Measurements from ENCODE around the gene PNP.

The PNP gene

DNA sequence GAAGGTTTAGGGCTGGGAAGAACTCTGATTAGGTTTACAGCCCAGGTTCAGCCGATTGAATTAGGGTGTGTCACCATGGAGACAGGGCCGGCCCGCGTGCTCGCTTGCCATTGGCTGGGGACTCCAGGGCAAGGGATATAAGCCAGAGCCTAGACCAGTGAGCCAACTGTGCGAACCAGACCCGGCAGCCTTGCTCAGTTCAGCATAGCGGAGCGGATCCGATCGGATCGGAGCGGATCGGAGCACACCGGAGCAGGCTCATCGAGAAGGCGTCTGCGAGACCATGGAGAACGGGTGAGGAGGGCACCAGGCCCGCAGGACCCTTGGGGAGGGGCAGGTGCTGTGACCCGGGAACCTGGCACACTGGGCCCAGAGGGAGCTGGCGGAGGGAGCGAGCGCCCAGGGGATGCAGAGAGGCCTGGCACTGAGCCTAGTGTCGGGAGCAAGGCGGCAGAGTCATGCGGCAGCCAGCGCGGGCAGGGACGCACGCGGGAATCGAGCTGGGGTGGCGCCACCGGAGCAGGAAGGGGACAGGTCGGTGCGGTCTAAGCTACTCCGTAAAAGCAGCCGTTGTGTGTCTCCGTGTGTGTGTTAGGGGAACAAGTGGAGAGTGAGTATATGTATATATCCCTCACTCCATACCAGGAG is at the start of gene PNP:
PNP (plus strand) TSS at position 165 of the 648 bp plus-strand sequence; CDS start at position 284, 119 bp downstream.
- H3K4me1 ChIP-seq = peaks cover 37 to 48% (median 41%) of the 10 kb centered on the region in 10 experiments
- peak within 1 kb of the TSS; percentile 70 to 94 (median 92) for H3K27ac ChIP-seq
- peak within 1 kb of the TSS; percentile 88 to 99 (median 95) for H3K4me2 ChIP-seq
- H4K20me1 ChIP-seq = peaks cover 0 to 49% (median 38%) of the 10 kb centered on the region in 11 experiments; a peak in 20 of 22 replicates
- no peaks in the 10 kb centered on the region for H3K27me3 ChIP-seq
- no peaks in the 10 kb centered on the region for H3K9me3 ChIP-seq (replicated peaks in 1 of 11)
- peak within 1 kb of the TSS; percentile 86 to 99 (median 91) for H3K4me3 ChIP-seq
- TF ChIP-seq Cebpa-rat (IDR thresholded peaks at IDR 0.05) = no peak
- peaks cover 22 to 40% (median 31%) of the 10 kb centered on the region in 11 experiments for H3K36me3 ChIP-seq
- peak within 1 kb of the TSS; percentile 87 to 97 (median 93) for H3K9ac ChIP-seq

DNA sequence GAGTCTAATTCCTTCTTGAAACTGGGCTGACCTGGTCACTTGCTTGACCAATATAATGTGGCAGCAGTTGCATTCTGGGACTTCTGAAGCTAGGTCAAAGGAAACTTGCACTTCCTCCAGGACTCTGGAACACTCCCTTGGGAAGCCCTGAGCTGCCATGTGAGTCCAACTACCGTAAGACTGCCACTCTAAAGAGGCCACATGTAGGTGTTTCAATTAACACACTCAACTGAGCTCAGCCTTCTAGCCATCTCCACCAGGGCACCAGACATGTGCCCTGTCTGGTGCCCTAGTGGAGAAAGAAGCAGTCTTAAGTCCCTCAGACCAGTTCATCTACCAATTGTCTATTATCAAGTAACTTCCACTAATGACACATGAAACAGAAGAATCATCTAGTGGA is 49.8 kb upstream of the PNP start:
- no peak for TF ChIP-seq Cebpa-rat (IDR thresholded peaks at IDR 0.05)
- peaks cover 46 to 76% (median 69%) of the 10 kb centered on the region in 10 experiments for H3K4me1 ChIP-seq
- no peak overlapping the region for H3K9ac ChIP-seq
- H3K36me3 ChIP-seq = peaks cover 0 to 6% (median 0%) of the 10 kb centered on the region in 11 experiments; a peak in 4 of 22 replicates
- H3K27me3 ChIP-seq = no peaks in the 10 kb centered on the region
- no peaks in the 10 kb centered on the region for H3K9me3 ChIP-seq (replicated peaks in 1 of 11)
- peak overlapping the region; percentile 32 to 95 (median 86) for H3K4me2 ChIP-seq
- H3K4me3 ChIP-seq = no peak overlapping the region
- H4K20me1 ChIP-seq = no peaks in the 10 kb centered on the region
- H3K27ac ChIP-seq = peak overlapping the region in 6 of 11 experiments; percentile 15 to 54 (median 28); a peak in 10 of 22 replicates

DNA sequence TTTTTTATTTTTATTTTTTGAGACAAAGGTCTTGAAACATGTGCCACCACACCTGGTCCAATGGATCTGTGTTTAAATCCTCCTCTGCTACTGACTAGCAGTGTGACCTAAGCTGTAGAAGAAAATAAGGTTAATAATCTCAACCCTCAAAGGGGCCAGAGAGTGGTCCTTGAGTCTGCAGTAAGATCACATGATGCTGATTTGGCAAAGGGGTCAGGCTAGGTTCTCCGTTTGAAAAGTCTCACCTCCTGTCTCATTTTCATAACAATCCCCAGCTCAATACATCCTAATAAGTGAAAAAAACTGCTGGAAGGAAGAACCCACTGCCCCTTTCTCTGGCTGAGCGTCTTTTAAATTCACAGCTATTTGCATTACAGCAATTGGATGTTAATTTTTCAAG is 47.9 kb upstream of the PNP start:
- Histone ChIP-seq H3K4me3 (no peak overlapping the region), H3K4me2 (no peak overlapping the region; a peak in 1 of 22 replicates), H3K4me1 (peaks cover 46 to 75% (median 68%) of the 10 kb centered on the region in 10 experiments), H3K36me3 (peaks cover 0 to 16% (median 0%) of the 10 kb centered on the region in 11 experiments; a peak in 7 of 22 replicates), H3K27ac (no peak overlapping the region), H4K20me1 (no peaks in the 10 kb centered on the region), H3K9me3 (replicated peaks in 1 of 11) (no peaks in the 10 kb centered on the region), H3K27me3 (no peaks in the 10 kb centered on the region), H3K9ac (no peak overlapping the region)
- TF ChIP-seq Cebpa-rat (IDR thresholded peaks at IDR 0.05) = no peak

DNA sequence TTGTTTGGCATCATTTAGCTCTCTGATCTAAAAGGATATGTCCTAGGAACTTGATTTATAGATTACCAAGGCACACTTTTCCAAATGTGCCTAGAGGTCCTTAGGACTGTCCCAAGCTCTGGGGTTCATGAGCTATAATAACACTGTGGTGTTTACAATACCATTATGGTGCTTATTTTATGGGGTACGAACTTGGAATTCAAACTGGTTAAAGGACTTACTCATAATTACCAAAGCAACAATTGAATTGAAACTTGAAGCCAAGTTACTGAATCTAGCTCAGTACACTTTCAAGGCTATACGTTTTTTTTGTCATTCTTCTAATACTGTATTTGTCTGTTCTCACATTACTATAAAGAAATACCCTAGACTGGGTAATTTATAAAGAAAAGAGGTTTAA is 46.3 kb upstream of the PNP start:
- Histone ChIP-seq H3K4me3 (no peak overlapping the region), H4K20me1 (no peaks in the 10 kb centered on the region), H3K27ac (peak overlapping the region in 3 of 11 experiments; percentile 6 to 37 (median 14); a peak in 3 of 22 replicates), H3K9ac (no peak overlapping the region), H3K4me2 (peak overlapping the region in 6 of 11 experiments; percentile 5 to 45 (median 32); a peak in 7 of 22 replicates), H3K36me3 (peaks cover 0 to 16% (median 0%) of the 10 kb centered on the region in 11 experiments; a peak in 7 of 22 replicates), H3K4me1 (peaks cover 43 to 68% (median 59%) of the 10 kb centered on the region in 10 experiments), H3K27me3 (no peaks in the 10 kb centered on the region), H3K9me3 (replicated peaks in 1 of 11) (no peaks in the 10 kb centered on the region)
- no peak for TF ChIP-seq Cebpa-rat (IDR thresholded peaks at IDR 0.05)

DNA sequence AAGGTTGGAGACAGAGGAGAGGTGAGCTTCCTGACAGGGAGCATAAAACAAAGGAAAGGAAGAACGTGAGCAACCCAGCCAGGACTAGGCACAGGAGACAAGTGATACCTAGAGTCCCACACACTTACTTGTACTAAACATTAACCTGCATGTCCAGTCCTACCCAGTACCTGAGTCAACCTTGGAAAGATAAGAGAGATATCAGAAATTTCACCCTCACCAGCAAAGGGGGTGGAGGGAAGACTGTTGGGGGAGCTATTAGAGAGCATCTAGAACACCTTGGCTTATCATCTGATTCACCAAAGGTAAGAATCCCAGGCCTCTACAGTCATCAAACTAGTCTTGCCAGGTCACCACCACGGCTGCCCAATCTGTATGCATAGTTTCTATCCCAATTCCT is 44.4 kb upstream of the PNP start:
- H3K4me3 ChIP-seq = no peak overlapping the region
- no peaks in the 10 kb centered on the region for H3K27me3 ChIP-seq
- TF ChIP-seq Cebpa-rat (IDR thresholded peaks at IDR 0.05) = no peak
- peak overlapping the region; percentile 32 to 59 (median 44); a peak in 21 of 22 replicates for H3K4me2 ChIP-seq
- H3K4me1 ChIP-seq = peaks cover 49 to 68% (median 59%) of the 10 kb centered on the region in 10 experiments
- H3K36me3 ChIP-seq = peaks cover 0 to 16% (median 0%) of the 10 kb centered on the region in 11 experiments; a peak in 7 of 22 replicates
- H3K9ac ChIP-seq = no peak overlapping the region
- no peaks in the 10 kb centered on the region for H3K9me3 ChIP-seq (replicated peaks in 1 of 11)
- no peaks in the 10 kb centered on the region for H4K20me1 ChIP-seq
- H3K27ac ChIP-seq = peak overlapping the region in 7 of 11 experiments; percentile 12 to 62 (median 55); a peak in 11 of 22 replicates

DNA sequence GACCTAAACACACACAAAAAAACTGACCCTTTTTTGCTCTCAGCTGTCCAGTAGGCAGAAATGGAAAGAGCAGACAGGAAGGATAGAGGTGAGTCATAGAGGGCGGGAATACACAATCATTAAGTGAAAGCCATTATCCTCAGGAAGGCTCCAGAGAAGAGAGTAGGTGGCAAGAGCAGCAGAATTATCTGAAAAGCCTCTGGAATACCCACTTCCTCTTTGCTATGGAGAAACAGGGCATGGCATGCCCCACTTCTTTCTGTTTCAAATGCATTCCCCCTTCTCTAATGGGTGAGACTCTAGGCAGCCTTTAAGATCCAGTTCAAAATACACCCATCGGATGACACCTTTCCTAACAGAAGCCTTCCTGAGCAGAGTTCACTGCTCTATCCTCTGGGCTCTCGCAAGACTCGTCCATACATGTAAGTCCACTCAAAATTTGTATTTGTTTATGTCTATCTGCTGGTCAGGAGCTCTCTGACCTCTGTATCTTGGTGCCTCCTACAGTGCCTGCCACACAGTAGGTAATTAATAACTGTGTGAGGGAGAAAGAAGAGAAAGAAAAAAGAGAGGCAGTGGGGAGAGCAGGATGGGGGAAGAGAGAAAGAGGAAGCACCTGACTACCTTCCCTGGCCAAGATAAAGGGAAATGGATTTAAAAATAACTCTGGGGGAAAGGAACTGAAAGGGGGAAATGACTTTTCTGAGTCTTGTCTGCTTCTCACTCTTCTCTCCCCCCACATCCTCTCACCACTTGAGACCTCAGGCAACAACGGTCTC is 41.8 kb upstream of the PNP start:
- H3K4me2 ChIP-seq = peak overlapping the region; percentile 85 to 99 (median 96)
- peak overlapping the region; percentile 57 to 100 (median 97); a peak in 21 of 22 replicates for H3K27ac ChIP-seq

DNA sequence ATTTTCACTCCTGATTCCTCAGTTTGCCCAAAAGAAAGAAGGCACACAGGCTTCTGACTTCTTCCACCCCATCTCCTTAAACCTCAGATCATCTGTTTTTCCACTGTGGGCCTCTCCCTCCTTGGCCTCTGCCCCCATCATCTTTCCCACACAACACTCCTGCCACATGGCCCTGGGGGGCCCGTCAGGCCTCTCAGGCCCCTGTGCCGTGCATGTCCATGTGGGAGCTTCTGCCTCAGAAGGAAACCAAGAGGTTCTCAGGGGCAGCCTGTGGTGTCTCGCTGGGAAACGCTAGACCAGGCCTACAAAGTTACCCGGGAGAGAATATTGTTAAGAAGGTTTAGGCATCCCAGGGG is 41.2 kb upstream of the PNP start:
- TF ChIP-seq Cebpa-rat (IDR thresholded peaks at IDR 0.05) = no peak
- Histone ChIP-seq H3K27me3 (no peaks in the 10 kb centered on the region), H3K4me1 (peaks cover 69 to 90% (median 78%) of the 10 kb centered on the region in 10 experiments), H3K27ac (peak overlapping the region; percentile 57 to 100 (median 97); a peak in 21 of 22 replicates), H4K20me1 (no peaks in the 10 kb centered on the region), H3K9ac (peak overlapping the region; percentile 73 to 95 (median 88); a peak in 21 of 22 replicates), H3K4me3 (peak overlapping the region; percentile 28 to 69 (median 57); a peak in 19 of 20 replicates), H3K4me2 (peak overlapping the region; percentile 85 to 99 (median 96)), H3K36me3 (peaks cover 0 to 19% (median 0%) of the 10 kb centered on the region in 11 experiments; a peak in 8 of 22 replicates), H3K9me3 (replicated peaks in 1 of 11) (no peaks in the 10 kb centered on the region)

More for the DNA sequence above, 41.8 kb upstream of the PNP start:
- TF ChIP-seq Cebpa-rat (IDR thresholded peaks at IDR 0.05) = no peak
- Histone ChIP-seq H3K9me3 (replicated peaks in 1 of 11) (no peaks in the 10 kb centered on the region), H4K20me1 (no peaks in the 10 kb centered on the region), H3K4me3 (peak overlapping the region; percentile 28 to 69 (median 57); a peak in 19 of 20 replicates), H3K4me1 (peaks cover 69 to 89% (median 79%) of the 10 kb centered on the region in 10 experiments), H3K27me3 (no peaks in the 10 kb centered on the region), H3K9ac (peak overlapping the region; percentile 73 to 95 (median 88)), H3K36me3 (peaks cover 0 to 19% (median 0%) of the 10 kb centered on the region in 11 experiments; a peak in 8 of 22 replicates)

DNA sequence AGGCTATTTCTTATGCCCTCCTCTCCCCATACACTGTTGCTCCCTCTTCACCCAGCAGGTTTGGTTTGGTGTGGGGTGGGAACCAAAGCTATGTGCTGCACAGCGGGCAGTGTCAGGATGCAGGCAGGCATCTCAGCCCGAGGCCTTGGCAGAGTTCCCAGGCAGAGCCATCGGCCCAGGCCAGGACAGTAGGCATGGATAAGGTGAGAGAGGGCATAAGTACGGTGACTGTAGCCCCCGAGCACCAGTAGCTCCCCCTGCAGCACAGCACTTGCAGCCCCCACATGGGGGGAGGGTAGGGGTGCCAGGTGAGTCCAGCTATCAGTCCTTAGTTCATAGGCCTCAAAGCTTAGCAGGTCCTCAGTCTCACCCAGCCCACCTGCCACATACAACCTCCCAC is 40.4 kb upstream of the PNP start:
- H3K27me3 ChIP-seq = no peaks in the 10 kb centered on the region
- H3K9ac ChIP-seq = peak overlapping the region; percentile 73 to 95 (median 88); a peak in 21 of 22 replicates
- H3K4me2 ChIP-seq = peak overlapping the region; percentile 85 to 99 (median 96)
- peaks cover 66 to 91% (median 79%) of the 10 kb centered on the region in 10 experiments for H3K4me1 ChIP-seq
- no peak for TF ChIP-seq Cebpa-rat (IDR thresholded peaks at IDR 0.05)
- peaks cover 0 to 19% (median 0%) of the 10 kb centered on the region in 11 experiments; a peak in 8 of 22 replicates for H3K36me3 ChIP-seq
- peak overlapping the region in 9 of 10 experiments; percentile 47 to 69 (median 58); a peak in 17 of 20 replicates for H3K4me3 ChIP-seq
- H3K27ac ChIP-seq = peak overlapping the region in 10 of 11 experiments; percentile 89 to 100 (median 98); a peak in 20 of 22 replicates
- H3K9me3 ChIP-seq (replicated peaks in 1 of 11) = no peaks in the 10 kb centered on the region
- H4K20me1 ChIP-seq = no peaks in the 10 kb centered on the region

All from BLaER1 treated with 17β-estradiol and CSF1 and Interleukin-3, amounts not matched to agents 10 nM and 100 nM (cell line).